Right atrium auricular region (tissue), 2 donors: ENCODE data around the gene ALAS2. TPM values are rescaled to one million over a fixed set of nuclear protein-coding genes. Genes with fewer than 3 reads are reported as not detected.
"Not testable (repeated sequence)": the region's sequence is repeated elsewhere in the genome, so short reads cannot be mapped to it uniquely, and the experiment has no call there.

Experiments
- DNase-seq: peaks from one replicate; pipeline ENCODE4 v3.0.0-alpha.2; 2019; ENCODE audit warnings: low spot score
- H3K27ac ChIP-seq, 2 donors: fragments of 200-600 bp; sonication (generic); 1 replicate in 1 of 2; 2 replicates in 1 of 2; pipeline ENCODE4 v1.5.1; 2016 to 2019
- H3K27me3 ChIP-seq, 2 donors: fragments of 200-600 bp; sonication (generic); one replicate each; pipeline versions ENCODE4 v1.5.1 to v1.6.0; 2017 to 2019
- H3K36me3 ChIP-seq: fragments of 200-600 bp; sonication (generic); one replicate; pipeline ENCODE4 v1.5.1; 2016
- H3K4me1 ChIP-seq, 2 donors: fragments of 200-600 bp; sonication (generic); one replicate each; pipeline versions ENCODE4 v1.5.1 to v1.6.0; 2017 to 2019
- H3K4me3 ChIP-seq, 2 donors: fragments of 200-600 bp; sonication (generic); 1 replicate in 1 of 2; 2 replicates in 1 of 2; pipeline ENCODE4 v1.5.1; 2017 to 2019; ENCODE audit warnings: mild to moderate bottlenecking in 1 of 2, moderate library complexity in 1 of 2
- H3K9me3 ChIP-seq, 2 donors: fragments of 200-600 bp; sonication (generic); one replicate each; pipeline ENCODE4 v1.5.1; 2019
- total RNA-seq, 2 donors: library from RNA; depleted of rRNA; stranded (reverse); fragments of >200 nt; gene quantifications; one replicate each; pipeline ENCODE4 v1.1.0, GENCODE V29; 2016
- TF ChIP-seq, protein P1 (sequence below), 2 donors: fragments of 200-600 bp; sonication (generic); IDR thresholded peaks; one replicate each; pipeline ENCODE4 v1.5.1; 2019; ENCODE audit warnings: antibody characterized with exemption in 2 of 2

The ALAS2 gene
- total RNA-seq, 2 donors from 2014 or later, result 8.3 to 9.8 TPM

DNA sequence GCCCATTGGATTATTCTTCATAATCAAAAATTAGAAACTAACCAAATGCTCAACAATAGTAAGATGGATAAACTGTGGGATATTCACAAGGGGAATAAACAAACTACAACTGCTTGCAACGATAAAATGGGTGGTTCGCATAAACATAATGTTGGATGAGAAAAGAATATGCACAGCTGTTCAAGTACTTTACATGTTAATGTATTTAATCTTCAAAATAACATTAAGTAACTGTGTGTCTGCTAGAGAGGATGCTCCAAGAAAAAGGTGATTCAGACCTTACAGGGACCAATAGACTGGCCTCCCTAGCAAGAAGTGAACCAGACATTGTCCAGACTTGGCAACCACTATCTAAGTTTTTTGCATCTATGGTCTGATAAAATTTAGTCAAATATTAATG is 39.1 kb downstream of the ALAS2 start:
- Histone ChIP-seq H3K36me3 (no peaks in the 10 kb centered on the region), H3K4me3 (no peak overlapping the region), H3K27me3 (no peaks in the 10 kb centered on the region), H3K27ac (no peak overlapping the region), H3K9me3 (no peaks in the 10 kb centered on the region), H3K4me1 (no peaks in the 10 kb centered on the region)
- DNase-seq, result no peak
- TF ChIP-seq, protein P1, sequence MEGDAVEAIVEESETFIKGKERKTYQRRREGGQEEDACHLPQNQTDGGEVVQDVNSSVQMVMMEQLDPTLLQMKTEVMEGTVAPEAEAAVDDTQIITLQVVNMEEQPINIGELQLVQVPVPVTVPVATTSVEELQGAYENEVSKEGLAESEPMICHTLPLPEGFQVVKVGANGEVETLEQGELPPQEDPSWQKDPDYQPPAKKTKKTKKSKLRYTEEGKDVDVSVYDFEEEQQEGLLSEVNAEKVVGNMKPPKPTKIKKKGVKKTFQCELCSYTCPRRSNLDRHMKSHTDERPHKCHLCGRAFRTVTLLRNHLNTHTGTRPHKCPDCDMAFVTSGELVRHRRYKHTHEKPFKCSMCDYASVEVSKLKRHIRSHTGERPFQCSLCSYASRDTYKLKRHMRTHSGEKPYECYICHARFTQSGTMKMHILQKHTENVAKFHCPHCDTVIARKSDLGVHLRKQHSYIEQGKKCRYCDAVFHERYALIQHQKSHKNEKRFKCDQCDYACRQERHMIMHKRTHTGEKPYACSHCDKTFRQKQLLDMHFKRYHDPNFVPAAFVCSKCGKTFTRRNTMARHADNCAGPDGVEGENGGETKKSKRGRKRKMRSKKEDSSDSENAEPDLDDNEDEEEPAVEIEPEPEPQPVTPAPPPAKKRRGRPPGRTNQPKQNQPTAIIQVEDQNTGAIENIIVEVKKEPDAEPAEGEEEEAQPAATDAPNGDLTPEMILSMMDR (IDR thresholded peaks at IDR 0.05), result no peak

GRCh38 chrX:54983306-54983705 is 47.5 kb downstream of the ALAS2 start:
- not testable (repeated sequence) for DNase-seq, H3K27ac ChIP-seq, H3K4me3 ChIP-seq, H3K27me3 ChIP-seq, H3K36me3 ChIP-seq, H3K4me1 ChIP-seq
- peaks cover 0 to 12% of the 10 kb centered on the region in 2 donors for H3K9me3 ChIP-seq

DNA sequence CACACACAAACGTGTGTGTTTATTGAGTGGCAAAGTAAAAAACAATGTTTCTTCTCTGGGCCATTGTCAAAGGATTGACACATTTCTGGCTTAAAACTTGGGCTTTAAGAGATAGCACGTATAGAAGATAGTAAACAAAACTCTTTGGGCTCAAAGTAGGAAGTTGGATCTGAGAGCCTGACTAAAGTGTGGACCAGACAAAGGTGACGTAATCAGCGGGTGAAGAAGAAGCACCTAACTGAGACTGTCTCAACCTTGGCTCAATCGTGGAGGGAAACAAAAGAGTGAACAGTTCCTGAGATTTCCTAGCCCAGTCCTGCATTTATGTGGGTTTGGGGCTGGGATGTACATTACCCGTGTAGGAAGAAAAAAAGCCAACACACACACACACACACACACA is 50.4 kb downstream of the ALAS2 start:
- Histone ChIP-seq H3K36me3 (no peaks in the 10 kb centered on the region), H3K4me3 (no peak overlapping the region), H3K4me1 (no peaks in the 10 kb centered on the region), H3K27me3 (no peaks in the 10 kb centered on the region), H3K27ac (no peak overlapping the region), H3K9me3 (peaks cover 0 to 12% of the 10 kb centered on the region in 2 donors)
- TF ChIP-seq, protein P1 (IDR thresholded peaks at IDR 0.05), result no peak
- no peak for DNase-seq

DNA sequence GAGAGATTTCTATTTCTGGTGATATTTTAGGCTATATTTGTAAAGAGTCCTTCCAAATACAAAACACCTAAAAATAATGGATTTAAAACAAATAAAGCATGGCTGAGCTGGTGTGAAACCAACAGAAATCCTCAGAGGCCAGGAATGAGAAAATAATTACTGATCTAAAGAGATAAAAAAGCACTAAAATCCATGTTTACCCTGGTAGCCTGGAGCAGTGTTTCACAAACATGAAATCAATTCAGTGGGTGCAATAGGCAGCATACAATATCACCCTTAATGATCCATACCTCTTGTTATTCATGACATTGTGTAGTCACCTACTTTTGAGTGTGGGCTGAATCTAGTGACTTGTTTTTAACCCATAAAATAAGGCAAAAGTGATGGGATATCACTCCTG is 51.3 kb downstream of the ALAS2 start:
- Histone ChIP-seq H3K4me3 (no peak overlapping the region), H3K4me1 (no peaks in the 10 kb centered on the region), H3K9me3 (peaks cover 0 to 12% of the 10 kb centered on the region in 2 donors), H3K27me3 (no peaks in the 10 kb centered on the region), H3K36me3 (no peaks in the 10 kb centered on the region), H3K27ac (no peak overlapping the region)
- no peak for DNase-seq
- TF ChIP-seq, protein P1 (IDR thresholded peaks at IDR 0.05), result no peak

DNA sequence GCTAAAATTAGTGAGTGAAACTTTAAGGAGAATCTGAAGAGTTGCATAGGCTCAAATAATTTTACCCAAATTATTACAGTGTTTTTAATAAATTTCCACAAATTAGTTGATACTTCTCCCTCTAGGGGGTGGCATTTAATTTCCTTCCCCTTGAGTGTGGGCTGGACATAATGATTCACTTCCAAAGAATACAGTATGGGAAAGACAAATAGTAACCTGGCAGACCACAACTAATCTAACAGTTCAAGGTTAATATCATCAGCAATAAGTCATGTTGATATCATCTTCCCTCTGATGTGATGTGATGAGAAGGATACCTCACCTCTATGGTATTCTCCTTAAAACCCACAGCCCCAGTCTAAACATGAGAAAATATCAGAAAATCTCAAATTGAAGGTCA is 52.3 kb downstream of the ALAS2 start:
- TF ChIP-seq, protein P1 (IDR thresholded peaks at IDR 0.05), result no peak
- Histone ChIP-seq H3K4me1 (no peaks in the 10 kb centered on the region), H3K9me3 (peaks cover 0 to 8% of the 10 kb centered on the region in 2 donors), H3K27me3 (no peaks in the 10 kb centered on the region), H3K27ac (no peak overlapping the region), H3K4me3 (no peak overlapping the region), H3K36me3 (no peaks in the 10 kb centered on the region)
- DNase-seq, result no peak

GRCh38 chrX:54977387-54977786 is 53.4 kb downstream of the ALAS2 start:
- no peaks in the 10 kb centered on the region for H3K36me3 ChIP-seq
- TF ChIP-seq, protein P1 (IDR thresholded peaks at IDR 0.05), result no peak
- H3K9me3 ChIP-seq, result peaks cover 0 to 3% of the 10 kb centered on the region in 2 donors
- DNase-seq, result no peak
- no peak overlapping the region for H3K4me3 ChIP-seq
- H3K27ac ChIP-seq, result no peak overlapping the region
- H3K27me3 ChIP-seq, result no peaks in the 10 kb centered on the region
- H3K4me1 ChIP-seq, result no peaks in the 10 kb centered on the region
